BLaER1 treated with 17β-estradiol and CSF1 and Interleukin-3, amounts not matched to agents 10 nM and 100 nM (cell line): ENCODE data around the gene CDK5R1.

ENCODE experiments used
- H3K27ac ChIP-seq, 11 experiments: shearing (Covaris generic); formaldehyde crosslinking; 2 replicates each; pipeline ENCODE4 v1.8.1; 2022
- H3K27me3 ChIP-seq, 11 experiments: shearing (Covaris generic); formaldehyde crosslinking; 2 replicates each; pipeline ENCODE4 v1.8.1; 2022
- H3K36me3 ChIP-seq, 11 experiments: shearing (Covaris generic); formaldehyde crosslinking; 2 replicates each; pipeline ENCODE4 v1.8.1; 2022
- H3K4me1 ChIP-seq, 10 experiments: shearing (Covaris generic); formaldehyde crosslinking; 2 replicates each; pipeline ENCODE4 v1.8.1; 2022
- H3K4me2 ChIP-seq, 11 experiments: shearing (Covaris generic); formaldehyde crosslinking; 2 replicates each; pipeline ENCODE4 v1.8.1; 2022
- H3K4me3 ChIP-seq, 10 experiments: shearing (Covaris generic); formaldehyde crosslinking; 2 replicates each; pipeline ENCODE4 v1.8.1; 2022
- H3K9ac ChIP-seq, 11 experiments: shearing (Covaris generic); formaldehyde crosslinking; 2 replicates each; pipeline ENCODE4 v1.8.1; 2022
- H3K9me3 ChIP-seq, 11 experiments: shearing (Covaris generic); formaldehyde crosslinking; replicated peaks in 1 of 11; 2 replicates each; pipeline ENCODE4 v1.8.1; 2022
- H4K20me1 ChIP-seq, 11 experiments: shearing (Covaris generic); formaldehyde crosslinking; 2 replicates each; pipeline ENCODE4 v1.8.1; 2022
- Cebpa-rat ChIP-seq, 11 experiments: shearing (Covaris generic); IDR thresholded peaks; 2 replicates each; pipeline ENCODE4 v1.8.1; 2022

The CDK5R1 gene

DNA sequence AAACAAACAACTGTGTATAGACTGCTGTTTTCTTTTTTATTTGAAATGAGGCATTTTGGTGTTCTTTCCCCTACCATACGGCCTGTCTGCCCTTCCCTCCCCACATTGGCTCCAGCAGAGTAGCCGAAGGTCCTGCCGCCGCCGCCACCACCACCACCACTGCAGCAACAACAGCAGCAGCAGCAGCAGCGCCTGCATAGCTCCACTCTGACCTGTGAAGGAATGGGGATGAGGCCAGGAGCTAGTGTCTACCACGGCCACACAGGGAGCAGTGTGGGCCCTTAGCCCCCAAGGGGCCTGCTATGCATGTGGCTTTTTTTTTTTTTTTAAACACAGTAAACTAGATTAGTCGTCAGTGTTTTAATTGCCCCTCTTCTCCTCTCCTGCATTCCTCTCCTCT, 5.6 kb upstream of the CDK5R1 start:
- Histone ChIP-seq H3K27me3 (no peaks in the 10 kb centered on the region), H3K4me1 (peaks cover 0 to 28% (median 13%) of the 10 kb centered on the region in 10 experiments; a peak in 16 of 20 replicates), H4K20me1 (peaks cover 0 to 89% (median 38%) of the 10 kb centered on the region in 11 experiments; a peak in 15 of 22 replicates), H3K4me3 (no peak overlapping the region), H3K9me3 (no peaks in the 10 kb centered on the region), H3K27ac (no peak overlapping the region), H3K9ac (peak overlapping the region in 1 of 11 experiments; percentile 54; a peak in 1 of 22 replicates), H3K4me2 (no peak overlapping the region), H3K36me3 (peaks cover 65 to 73% (median 68%) of the 10 kb centered on the region in 11 experiments)
- TF ChIP-seq Cebpa-rat (IDR thresholded peaks at IDR 0.05) = no peak

GRCh38 chr17:32482568-32483320, 4.0 kb upstream of the CDK5R1 start:
- Histone ChIP-seq H3K4me2 (no peak overlapping the region; a peak in 1 of 22 replicates), H3K36me3 (peaks cover 50 to 58% (median 53%) of the 10 kb centered on the region in 11 experiments), H3K9me3 (no peaks in the 10 kb centered on the region), H3K9ac (no peak overlapping the region; a peak in 1 of 22 replicates), H4K20me1 (peaks cover 0 to 81% (median 41%) of the 10 kb centered on the region in 11 experiments; a peak in 20 of 22 replicates), H3K4me1 (peaks cover 4 to 33% (median 18%) of the 10 kb centered on the region in 10 experiments), H3K4me3 (no peak overlapping the region), H3K27ac (no peak overlapping the region), H3K27me3 (no peaks in the 10 kb centered on the region)
- no peak for TF ChIP-seq Cebpa-rat (IDR thresholded peaks at IDR 0.05)

DNA sequence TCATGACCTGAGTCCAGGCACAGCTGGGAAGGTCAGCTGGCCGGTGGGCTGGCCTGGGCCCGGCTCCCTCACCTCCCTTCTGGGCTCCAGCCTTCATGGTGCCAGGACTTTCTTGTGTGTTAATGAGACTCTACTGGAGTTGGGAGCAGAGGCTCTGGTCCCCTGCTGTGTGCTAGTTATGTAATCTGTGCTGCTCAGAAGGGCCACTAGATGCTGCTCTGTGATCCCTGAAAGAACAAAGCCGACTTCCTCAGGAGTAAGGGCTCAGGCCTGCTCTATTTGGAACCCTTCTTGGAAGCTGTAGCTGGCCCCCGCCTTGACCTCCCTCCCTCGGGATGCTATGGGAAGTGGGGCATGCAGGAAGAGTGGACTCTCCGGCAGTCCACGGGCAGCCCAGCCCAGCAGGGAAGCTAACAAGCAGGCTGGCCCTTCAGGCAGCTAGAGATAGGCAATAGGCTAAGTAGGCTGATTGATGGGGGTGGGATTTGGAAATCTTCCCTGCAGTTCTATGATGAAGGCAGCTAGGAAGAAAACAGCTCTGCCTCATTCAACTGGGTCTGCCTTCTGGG, 3.3 kb upstream of the CDK5R1 start:
- Histone ChIP-seq H3K9me3 (no peaks in the 10 kb centered on the region), H3K4me3 (no peak overlapping the region), H3K27ac (peak overlapping the region in 4 of 11 experiments; percentile 11 to 39 (median 12); a peak in 3 of 22 replicates), H3K27me3 (no peaks in the 10 kb centered on the region), H3K9ac (peak overlapping the region in 3 of 11 experiments; percentile 2 to 63 (median 31); a peak in 4 of 22 replicates), H3K4me2 (peak overlapping the region in 3 of 11 experiments; percentile 5 to 32 (median 11); a peak in 2 of 22 replicates), H3K36me3 (peaks cover 42 to 57% (median 51%) of the 10 kb centered on the region in 11 experiments), H3K4me1 (peaks cover 10 to 41% (median 26%) of the 10 kb centered on the region in 10 experiments), H4K20me1 (peaks cover 0 to 82% (median 48%) of the 10 kb centered on the region in 11 experiments; a peak in 21 of 22 replicates)
- TF ChIP-seq Cebpa-rat (IDR thresholded peaks at IDR 0.05) = no peak

DNA sequence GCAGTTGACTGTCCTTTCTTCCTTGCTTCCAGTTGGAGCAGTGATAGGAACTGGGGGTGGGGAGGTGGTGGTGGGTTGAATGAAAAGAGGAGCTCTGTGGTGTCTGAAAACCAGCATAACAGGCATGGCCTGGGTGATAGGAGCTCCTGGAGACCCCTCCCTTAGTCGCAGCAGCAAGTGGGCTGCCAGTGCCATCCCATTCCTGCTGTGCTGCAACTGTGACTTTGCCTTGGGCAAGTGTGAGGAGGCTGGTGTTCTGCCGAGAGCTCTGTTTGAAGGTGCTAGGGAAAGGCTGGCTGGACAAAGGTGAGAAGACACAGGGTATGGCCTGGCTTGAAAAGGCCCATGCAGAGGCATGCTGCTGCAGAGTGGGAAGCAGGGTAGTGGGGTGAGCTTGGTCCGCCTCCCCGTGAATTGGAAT, 2.7 kb upstream of the CDK5R1 start:
- H3K36me3 ChIP-seq = peaks cover 36 to 57% (median 51%) of the 10 kb centered on the region in 11 experiments
- H3K27ac ChIP-seq = peak overlapping the region in 3 of 11 experiments; percentile 11 to 39 (median 14); a peak in 2 of 22 replicates
- no peaks in the 10 kb centered on the region for H3K27me3 ChIP-seq
- H4K20me1 ChIP-seq = peaks cover 0 to 82% (median 48%) of the 10 kb centered on the region in 11 experiments; a peak in 21 of 22 replicates
- no peak for TF ChIP-seq Cebpa-rat (IDR thresholded peaks at IDR 0.05)
- H3K9ac ChIP-seq = peak overlapping the region in 3 of 11 experiments; percentile 2 to 63 (median 31); a peak in 3 of 22 replicates
- H3K4me3 ChIP-seq = no peak overlapping the region
- H3K9me3 ChIP-seq = no peaks in the 10 kb centered on the region
- peaks cover 10 to 46% (median 31%) of the 10 kb centered on the region in 10 experiments for H3K4me1 ChIP-seq
- H3K4me2 ChIP-seq = peak overlapping the region in 3 of 11 experiments; percentile 5 to 32 (median 11); a peak in 2 of 22 replicates

DNA sequence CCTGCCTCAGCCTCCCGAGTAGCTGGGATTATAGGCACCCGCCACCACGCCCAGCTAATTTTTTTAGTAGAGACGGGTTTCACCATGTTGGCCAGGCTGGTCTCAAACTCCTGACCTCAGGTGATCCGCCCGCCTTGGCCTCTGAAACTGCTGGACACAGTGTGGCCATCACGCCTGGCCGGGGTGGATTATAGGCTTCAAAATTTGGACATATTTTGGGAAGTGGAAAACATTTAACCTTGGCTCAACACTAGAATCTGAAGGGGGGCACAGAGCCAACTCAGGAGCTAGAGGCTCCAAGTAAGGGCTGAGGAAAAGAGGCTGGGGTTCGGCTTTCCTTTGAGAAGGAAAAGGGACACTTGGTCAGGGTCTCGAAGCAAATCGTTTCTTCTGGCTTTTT, 2.2 kb upstream of the CDK5R1 start:
- H4K20me1 ChIP-seq = peaks cover 0 to 78% (median 48%) of the 10 kb centered on the region in 11 experiments; a peak in 21 of 22 replicates
- peaks cover 31 to 57% (median 51%) of the 10 kb centered on the region in 11 experiments for H3K36me3 ChIP-seq
- no peak overlapping the region; a peak in 1 of 22 replicates for H3K9ac ChIP-seq
- no peaks in the 10 kb centered on the region for H3K9me3 ChIP-seq
- peaks cover 10 to 52% (median 37%) of the 10 kb centered on the region in 10 experiments for H3K4me1 ChIP-seq
- no peak for TF ChIP-seq Cebpa-rat (IDR thresholded peaks at IDR 0.05)
- H3K4me3 ChIP-seq = no peak overlapping the region
- H3K4me2 ChIP-seq = no peak overlapping the region
- no peaks in the 10 kb centered on the region for H3K27me3 ChIP-seq
- no peak overlapping the region for H3K27ac ChIP-seq

GRCh38 chr17:32485261-32486110, 1.3 kb upstream of the CDK5R1 start:
- Histone ChIP-seq H3K9ac (peak overlapping the region in 8 of 11 experiments; percentile 83 to 91 (median 88); a peak in 15 of 22 replicates), H3K27ac (peak overlapping the region in 8 of 11 experiments; percentile 79 to 88 (median 83); a peak in 16 of 22 replicates), H3K27me3 (no peaks in the 10 kb centered on the region), H3K4me1 (peaks cover 10 to 61% (median 45%) of the 10 kb centered on the region in 10 experiments), H3K9me3 (no peaks in the 10 kb centered on the region), H3K4me3 (peak overlapping the region in 2 of 10 experiments; percentile 82 to 85; a peak in 3 of 20 replicates), H4K20me1 (peaks cover 0 to 74% (median 50%) of the 10 kb centered on the region in 11 experiments; a peak in 21 of 22 replicates), H3K4me2 (peak overlapping the region; percentile 90 to 99 (median 94)), H3K36me3 (peaks cover 22 to 57% (median 51%) of the 10 kb centered on the region in 11 experiments)
- no peak for TF ChIP-seq Cebpa-rat (IDR thresholded peaks at IDR 0.05)

GRCh38 chr17:32486111-32486700, 587 bp upstream of the CDK5R1 start:
- Histone ChIP-seq H3K27me3 (no peaks in the 10 kb centered on the region), H3K4me1 (peaks cover 12 to 66% (median 51%) of the 10 kb centered on the region in 10 experiments), H3K36me3 (peaks cover 15 to 52% (median 47%) of the 10 kb centered on the region in 11 experiments), H3K9me3 (no peaks in the 10 kb centered on the region), H4K20me1 (peaks cover 0 to 67% (median 49%) of the 10 kb centered on the region in 11 experiments; a peak in 21 of 22 replicates), H3K9ac (peak overlapping the region; percentile 76 to 91 (median 84)), H3K4me3 (peak overlapping the region; percentile 70 to 88 (median 80)), H3K4me2 (peak overlapping the region; percentile 90 to 99 (median 94)), H3K27ac (peak overlapping the region in 10 of 11 experiments; percentile 40 to 88 (median 82); a peak in 19 of 22 replicates)
- no peak for TF ChIP-seq Cebpa-rat (IDR thresholded peaks at IDR 0.05)
